Stimulated activated memory B cell treated with anti-CD40 and anti-IgM and Interleukin-4, amounts not matched to agents 10 μg/mL and 1 μg/mL and 100 μg/mL, for 72 hours (primary cell): ENCODE results near the gene RANBP9.

Experiments used
- ATAC-seq: fragments of 150-1000 bp; cut with Tn5 transposase; 2 replicates; pipeline ENCODE4 v1.10.0; 2021
- H3K27ac Mint-ChIP-seq: one replicate; pipeline ENCODE4 v1.8.0; 2022; ENCODE audit warnings: mild to moderate bottlenecking, mixed read lengths
- H3K27me3 Mint-ChIP-seq: one replicate; pipeline ENCODE4 v1.8.0; 2022; ENCODE audit warnings: mixed read lengths
- H3K36me3 Mint-ChIP-seq: one replicate; pipeline ENCODE4 v1.8.0; 2022; ENCODE audit warnings: mixed read lengths
- H3K4me1 Mint-ChIP-seq: one replicate; pipeline ENCODE4 v1.8.0; 2022; ENCODE audit warnings: mixed read lengths
- H3K4me3 Mint-ChIP-seq: one replicate; pipeline ENCODE4 v1.8.0; 2022; ENCODE audit warnings: mild to moderate bottlenecking, moderate library complexity, mixed read lengths
- H3K9me3 Mint-ChIP-seq: one replicate; pipeline ENCODE4 v1.8.0; 2022; ENCODE audit warnings: mixed read lengths

Gene RANBP9

GRCh38 chr6:13711733-13712598 is at the start of gene RANBP9:
RANBP9 (minus strand) TSS chr6:13711835; CDS start chr6:13711505, 330 bp downstream.
- peak within 1 kb of the TSS; percentile 96 for H3K27ac Mint-ChIP-seq
- H3K27me3 Mint-ChIP-seq: no peaks in the 10 kb centered on the region
- peaks cover 42% of the 10 kb centered on the region for H3K4me1 Mint-ChIP-seq
- no peaks in the 10 kb centered on the region for H3K9me3 Mint-ChIP-seq
- H3K36me3 Mint-ChIP-seq: no peaks in the 10 kb centered on the region
- peak; percentile 93 for ATAC-seq
- peak within 1 kb of the TSS; percentile 91 for H3K4me3 Mint-ChIP-seq

- Mint-ChIP-seq H3K27ac (no peak overlapping the region), H3K4me3 (no peak overlapping the region), H3K36me3 (no peaks in the 10 kb centered on the region), H3K9me3 (no peaks in the 10 kb centered on the region), H3K4me1 (peaks cover 25% of the 10 kb centered on the region), H3K27me3 (no peaks in the 10 kb centered on the region)
- ATAC-seq: no peak
Measured at GRCh38 chr6:13760307-13761304, 49.0 kb upstream of the RANBP9 start.

GRCh38 chr6:13759025-13759424 is 47.4 kb upstream of the RANBP9 start:
- ATAC-seq: no peak
- H3K27me3 Mint-ChIP-seq: no peaks in the 10 kb centered on the region
- H3K36me3 Mint-ChIP-seq: no peaks in the 10 kb centered on the region
- H3K9me3 Mint-ChIP-seq: no peaks in the 10 kb centered on the region
- no peak overlapping the region for H3K4me3 Mint-ChIP-seq
- H3K27ac Mint-ChIP-seq: no peak overlapping the region
- peaks cover 16% of the 10 kb centered on the region for H3K4me1 Mint-ChIP-seq

GRCh38 chr6:13754644-13755043 is 43.0 kb upstream of the RANBP9 start:
- H3K27me3 Mint-ChIP-seq: no peaks in the 10 kb centered on the region
- no peak for ATAC-seq
- peaks cover 5% of the 10 kb centered on the region for H3K4me1 Mint-ChIP-seq
- H3K36me3 Mint-ChIP-seq: no peaks in the 10 kb centered on the region
- no peak overlapping the region for H3K4me3 Mint-ChIP-seq
- no peak overlapping the region for H3K27ac Mint-ChIP-seq
- H3K9me3 Mint-ChIP-seq: no peaks in the 10 kb centered on the region

GRCh38 chr6:13743736-13744127 is 32.1 kb upstream of the RANBP9 start:
- Mint-ChIP-seq H3K4me3 (no peak overlapping the region), H3K27ac (no peak overlapping the region), H3K9me3 (no peaks in the 10 kb centered on the region), H3K27me3 (no peaks in the 10 kb centered on the region), H3K4me1 (peaks cover 7% of the 10 kb centered on the region), H3K36me3 (no peaks in the 10 kb centered on the region)
- ATAC-seq: no peak

- Mint-ChIP-seq H3K4me1 (peaks cover 7% of the 10 kb centered on the region), H3K36me3 (no peaks in the 10 kb centered on the region), H3K9me3 (no peaks in the 10 kb centered on the region), H3K27ac (no peak overlapping the region), H3K27me3 (no peaks in the 10 kb centered on the region), H3K4me3 (peak overlapping the region; percentile 56)
- no peak for ATAC-seq
Measured at GRCh38 chr6:13742961-13743735, 31.5 kb upstream of the RANBP9 start.

- ATAC-seq: no peak
- no peaks in the 10 kb centered on the region for H3K27me3 Mint-ChIP-seq
- H3K27ac Mint-ChIP-seq: no peak overlapping the region
- no peaks in the 10 kb centered on the region for H3K36me3 Mint-ChIP-seq
- no peaks in the 10 kb centered on the region for H3K4me1 Mint-ChIP-seq
- no peak overlapping the region for H3K4me3 Mint-ChIP-seq
- H3K9me3 Mint-ChIP-seq: no peaks in the 10 kb centered on the region
Measured at GRCh38 chr6:13741365-13741764, 29.7 kb upstream of the RANBP9 start.

- ATAC-seq: no peak
- peaks cover 8% of the 10 kb centered on the region for H3K27me3 Mint-ChIP-seq
- no peak overlapping the region for H3K4me3 Mint-ChIP-seq
- no peaks in the 10 kb centered on the region for H3K9me3 Mint-ChIP-seq
- no peaks in the 10 kb centered on the region for H3K36me3 Mint-ChIP-seq
- no peak overlapping the region for H3K27ac Mint-ChIP-seq
- no peaks in the 10 kb centered on the region for H3K4me1 Mint-ChIP-seq
Measured at GRCh38 chr6:13735031-13735430, 23.4 kb upstream of the RANBP9 start.

GRCh38 chr6:13733178-13733887 is 21.7 kb upstream of the RANBP9 start:
- H3K36me3 Mint-ChIP-seq: no peaks in the 10 kb centered on the region
- no peak overlapping the region for H3K27ac Mint-ChIP-seq
- H3K4me1 Mint-ChIP-seq: no peaks in the 10 kb centered on the region

GRCh38 chr6:13730704-13731103 is 19.1 kb upstream of the RANBP9 start:
- Mint-ChIP-seq H3K36me3 (no peaks in the 10 kb centered on the region), H3K4me1 (no peaks in the 10 kb centered on the region), H3K9me3 (no peaks in the 10 kb centered on the region), H3K27me3 (peaks cover 8% of the 10 kb centered on the region), H3K27ac (no peak overlapping the region), H3K4me3 (no peak overlapping the region)
- ATAC-seq: no peak

More at GRCh38 chr6:13733178-13733887, 21.7 kb upstream of the RANBP9 start:
- peaks cover 8% of the 10 kb centered on the region for H3K27me3 Mint-ChIP-seq
- H3K4me3 Mint-ChIP-seq: no peak overlapping the region
- no peaks in the 10 kb centered on the region for H3K9me3 Mint-ChIP-seq
- no peak for ATAC-seq

- no peak for ATAC-seq
- no peaks in the 10 kb centered on the region for H3K4me1 Mint-ChIP-seq
- no peaks in the 10 kb centered on the region for H3K9me3 Mint-ChIP-seq
- H3K36me3 Mint-ChIP-seq: no peaks in the 10 kb centered on the region
- H3K27ac Mint-ChIP-seq: no peak overlapping the region
- H3K27me3 Mint-ChIP-seq: peaks cover 8% of the 10 kb centered on the region
- H3K4me3 Mint-ChIP-seq: no peak overlapping the region
Measured at GRCh38 chr6:13729891-13730290, 18.3 kb upstream of the RANBP9 start.

- Mint-ChIP-seq H3K4me3 (no peak overlapping the region), H3K4me1 (peaks cover 7% of the 10 kb centered on the region), H3K9me3 (no peaks in the 10 kb centered on the region), H3K36me3 (no peaks in the 10 kb centered on the region), H3K27ac (no peak overlapping the region), H3K27me3 (no peaks in the 10 kb centered on the region)
- no peak for ATAC-seq
Measured at GRCh38 chr6:13725570-13725969, 13.9 kb upstream of the RANBP9 start.

- Mint-ChIP-seq H3K9me3 (no peaks in the 10 kb centered on the region), H3K27ac (no peak overlapping the region), H3K4me1 (peaks cover 7% of the 10 kb centered on the region), H3K4me3 (no peak overlapping the region), H3K36me3 (no peaks in the 10 kb centered on the region), H3K27me3 (no peaks in the 10 kb centered on the region)
- ATAC-seq: no peak
Measured at GRCh38 chr6:13725052-13725451, 13.4 kb upstream of the RANBP9 start.

GRCh38 chr6:13724182-13724581 is 12.5 kb upstream of the RANBP9 start:
- Mint-ChIP-seq H3K36me3 (no peaks in the 10 kb centered on the region), H3K4me3 (no peak overlapping the region), H3K27ac (no peak overlapping the region), H3K9me3 (no peaks in the 10 kb centered on the region), H3K27me3 (no peaks in the 10 kb centered on the region), H3K4me1 (peaks cover 7% of the 10 kb centered on the region)
- no peak for ATAC-seq
